ENCODE data around the gene SEMA5A.

SEMA5A gene

GRCh38 chr5:9513827-9514226 is 32.0 kb downstream of the SEMA5A start:
- no peak for DNase-seq

- DNase-seq, result no peak
Observed at GRCh38 chr5:9512457-9512856, 33.4 kb downstream of the SEMA5A start.

- DNase-seq, result no peak
Observed at GRCh38 chr5:9507974-9508373, 37.9 kb downstream of the SEMA5A start.

GRCh38 chr5:9505225-9505624 is 40.6 kb downstream of the SEMA5A start:
- no peak for DNase-seq

- DNase-seq, result no peak
Observed at GRCh38 chr5:9502864-9503263, 43.0 kb downstream of the SEMA5A start.

- DNase-seq, result no peak
Observed at GRCh38 chr5:9502050-9502834, 43.6 kb downstream of the SEMA5A start.

GRCh38 chr5:9500625-9501024 is 45.2 kb downstream of the SEMA5A start:
- DNase-seq, result no peak

GRCh38 chr5:9500193-9500592 is 45.7 kb downstream of the SEMA5A start:
- DNase-seq, result no peak

- DNase-seq, result no peak
Observed at GRCh38 chr5:9499498-9499876, 46.4 kb downstream of the SEMA5A start.

- no peak for DNase-seq
Observed at GRCh38 chr5:9498541-9499497, 47.1 kb downstream of the SEMA5A start.

GRCh38 chr5:9497347-9497746 is 48.5 kb downstream of the SEMA5A start:
- no peak for DNase-seq

- DNase-seq, result no peak
Observed at GRCh38 chr5:9496801-9497200, 49.1 kb downstream of the SEMA5A start.

GRCh38 chr5:9495121-9495520 is 50.8 kb downstream of the SEMA5A start:
- DNase-seq, result no peak

- no peak for DNase-seq
Observed at GRCh38 chr5:9494301-9494700, 51.6 kb downstream of the SEMA5A start.

GRCh38 chr5:9490494-9491097 is 55.3 kb downstream of the SEMA5A start:
- DNase-seq, result no peak

- no peak for DNase-seq
Observed at GRCh38 chr5:9483779-9484178, 62.1 kb downstream of the SEMA5A start.

- no peak for DNase-seq
Observed at GRCh38 chr5:9483243-9483642, 62.6 kb downstream of the SEMA5A start.

GRCh38 chr5:9482381-9482780 is 63.5 kb downstream of the SEMA5A start:
- DNase-seq, result no peak

GRCh38 chr5:9480499-9480898 is 65.4 kb downstream of the SEMA5A start:
- DNase-seq, result no peak

GRCh38 chr5:9479990-9480389 is 65.9 kb downstream of the SEMA5A start:
- no peak for DNase-seq

GRCh38 chr5:9479361-9479760 is 66.5 kb downstream of the SEMA5A start:
- no peak for DNase-seq

GRCh38 chr5:9477537-9477936 is 68.3 kb downstream of the SEMA5A start:
- no peak for DNase-seq

GRCh38 chr5:9474219-9475002 is 71.5 kb downstream of the SEMA5A start:
- no peak for DNase-seq
